Prostate gland (tissue), 2 donors: ENCODE data around the gene WDR4.

ENCODE experiments used
- CTCF ChIP-seq, 4 experiments: fragments of 200-600 bp in 2 of 4; fragments of 450-650 bp in 2 of 4; sonication (generic) in 2 of 4; IDR thresholded peaks; 1 replicate in 3 of 4; 2 replicates in 1 of 4; pipeline ENCODE4 v1.5.1; 2016 to 2019; ENCODE audit warnings: antibody characterized with exemption in 4 of 4, mild to moderate bottlenecking in 2 of 4, moderate library complexity in 2 of 4
- POLR2A ChIP-seq: fragments of 450-650 bp; IDR thresholded peaks from one replicate; pipeline ENCODE4 v1.6.1; 2016; ENCODE audit warnings: antibody characterized with exemption, mild to moderate bottlenecking
- POLR2AphosphoS5 ChIP-seq: sonication (generic); formaldehyde crosslinking; IDR thresholded peaks from one replicate; pipeline ENCODE4 v1.6.1; 2017; ENCODE audit warnings: antibody characterized with exemption

GRCh38 chr21:42848932-42849758 is 30.2 kb downstream of the WDR4 start:
- no peak for TF ChIP-seq CTCF (IDR thresholded peaks at IDR 0.05)
- no peak for TF ChIP-seq POLR2AphosphoS5
- TF ChIP-seq POLR2A = no peak
